ENCODE results near the gene FRMPD3. TPM values are rescaled to one million over a fixed set of nuclear protein-coding genes. Genes with fewer than 3 reads are reported as not detected.

The FRMPD3 gene
- total RNA-seq, 3 donors from 2014 or later, result 0.22 TPM; not detected in 1

DNA sequence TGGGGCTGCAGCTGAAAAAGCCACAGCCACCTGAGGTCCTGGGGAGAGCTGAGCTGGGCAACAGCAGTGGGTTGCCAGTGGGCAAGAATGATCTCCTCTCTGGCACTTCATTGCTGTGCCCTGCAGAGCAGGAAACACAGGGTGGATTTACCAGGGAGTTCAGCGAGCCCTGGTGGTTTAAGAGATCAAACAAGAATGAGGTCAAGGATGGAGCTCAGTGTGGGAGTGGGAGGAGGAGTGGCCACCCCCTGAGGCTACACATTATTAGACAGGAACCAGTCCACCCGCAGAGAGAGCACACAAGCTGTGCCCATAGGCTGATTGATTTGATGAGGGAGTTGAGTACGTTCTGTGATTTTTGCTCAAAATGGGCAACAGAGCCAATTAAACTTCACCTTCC lies 47.3 kb downstream of the FRMPD3 start:
- intact Hi-C loops (cut with DNase I, micrococcal nuclease), result no loop called here
- no peak for DNase-seq
- H3K36me3 ChIP-seq (ENCODE audit: low read depth), result no peaks in the 10 kb centered on the region
- ATAC-seq, result no peak
- no peaks in the 10 kb centered on the region for H3K9me3 ChIP-seq
- no peak overlapping the region for H3K4me3 ChIP-seq
- no peak for TF ChIP-seq CTCF (IDR thresholded peaks at IDR 0.05)
- H3K4me1 ChIP-seq (ENCODE audit: low read depth), result no peaks in the 10 kb centered on the region

Other genes with a start within 250 kb of the FRMPD3 start
- 1 to 10 TPM; 1.7 to 6.1 (median 4.2) TPM for gene NUP62CL, start 243.2 kb upstream of the FRMPD3 start, total RNA-seq
- not detected for gene DNAAF6, start 243.0 kb upstream of the FRMPD3 start, total RNA-seq
- 10 to 100 TPM; 10.5 to 18.0 (median 16.2) TPM for gene PRPS1, start 178.9 kb downstream of the FRMPD3 start, total RNA-seq